ENCODE data around the gene ADA. TPM values are rescaled to one million over a fixed set of nuclear protein-coding genes. Genes with fewer than 3 reads are reported as not detected.

ADA gene
- total and polyA plus RNA-seq, 2 of the 4 experiments (the other 2 are of a cell fraction) = 8.1 to 11.0 TPM

- Histone ChIP-seq H3K9ac (ENCODE audit: low read depth, low read length) (no peak overlapping the region), H3K27ac (ENCODE audit: insufficient read depth, low read length) (peak overlapping the region; percentile 76; the same call in 1 of the 2 replicates), H3K23ac (ENCODE audit: low read depth, low read length) (no peak overlapping the region), H4K8ac (ENCODE audit: low read depth in 2 of 2, low read length in 2 of 2) (peak overlapping the region in 1 of 2 experiments; percentile 17; a peak in 1 of 4 replicates), H2BK15ac (ENCODE audit: low read depth, low read length) (no peak overlapping the region; the same call in 2 of the 3 replicates), H2BK120ac (ENCODE audit: low read depth, low read length) (peak overlapping the region; percentile 55), H2BK5ac (ENCODE audit: low read depth, low read length, poor library complexity, severe bottlenecking) (peak overlapping the region; percentile 43), H4K20me1 (ENCODE audit: insufficient read depth, low read length) (peaks cover 3% of the 10 kb centered on the region; the same call in 1 of the 2 replicates), H3K18ac (ENCODE audit: low read depth, low read length) (no peak overlapping the region; the same call in 1 of the 2 replicates), H3K79me1 (ENCODE audit: low read depth in 1 of 2, low read length in 2 of 2) (peaks cover 23 to 64% of the 10 kb centered on the region in 2 experiments), H3K9me3 (ENCODE audit: control insufficient read depth, insufficient read depth, low read length) (no peaks in the 10 kb centered on the region), H3K9me1 (ENCODE audit: insufficient read depth, low read length) (peaks cover 27% of the 10 kb centered on the region), H3K4me3 (ENCODE audit: insufficient read depth, low read depth, low read length) (no peak overlapping the region), H2BK20ac (ENCODE audit: low read depth, low read length) (peak overlapping the region; percentile 54), H2AFZ (replicated peaks; ENCODE audit: low read length, poor library complexity) (no peak overlapping the region), H3K14ac (replicated peaks; ENCODE audit: low read depth, low read length) (no peak overlapping the region; the same call in 1 of the 2 replicates), H3K4me2 (ENCODE audit: low read depth, low read length) (no peak overlapping the region), H3K36me3 (ENCODE audit: control insufficient read depth, insufficient read depth, low read length) (no peaks in the 10 kb centered on the region), H2AK5ac (ENCODE audit: low read depth, low read length) (0 out of 2 replicates have a peak overlapping the region, but pooled peaks have one; percentile 6), H3K4ac (ENCODE audit: low read depth, low read length) (peak overlapping the region; percentile 49), H3K56ac (ENCODE audit: extremely low read depth, insufficient read depth, low read length) (no peak overlapping the region), H4K91ac (ENCODE audit: insufficient read depth, low read depth, low read length) (no peak overlapping the region), H4K5ac (ENCODE audit: low read depth, low read length) (no peak overlapping the region; the same call in 1 of the 2 replicates), H3K27me3 (ENCODE audit: control insufficient read depth, insufficient read depth, low read length) (no peaks in the 10 kb centered on the region), H3K4me1 (ENCODE audit: control insufficient read depth, insufficient read depth, low read length) (peaks cover 38% of the 10 kb centered on the region), H2AK9ac (replicated peaks; ENCODE audit: low read depth, low read length, poor library complexity) (peak overlapping the region; percentile 21)
- ChIA-PET CTCF (no interaction called here), POLR2A (ENCODE audit: unreplicated experiment) (no interaction called here)
- WGBS, 2 experiments (ENCODE audit: extremely low coverage in 2 of 2, insufficient read length in 1 of 2) = 80% methylated on average over 7 of the region's 11 CpGs; no CpG with 5 or more reads in 1 of the 2 experiments
- intact Hi-C loops (cut with micrococcal nuclease) = no loop called here
- in situ Hi-C loops (cut with MboI; ENCODE audit: low sequenced_read_pairs) = loop anchor here (10.0 kb wide), 2 partner anchors 66 to 386 kb away; partner anchors contain the start of gene OSER1
- no TSS peak for BruUV-seq (replicated peaks)
- no peak for TF ChIP-seq POLR2A (IDR thresholded peaks at IDR 0.05; ENCODE audit: low read depth, low read length)
- no peak for TF ChIP-seq CHD1 (IDR thresholded peaks at IDR 0.05; ENCODE audit: low read depth, low read length)
- no peak for TF ChIP-seq NFE2L2 (IDR thresholded peaks at IDR 0.05; ENCODE audit: low read depth, low read length)
- no peak for TF ChIP-seq FOS (IDR thresholded peaks at IDR 0.05; ENCODE audit: low read depth, low read length)
- TF ChIP-seq CEBPB (IDR thresholded peaks at IDR 0.05; ENCODE audit: low read depth, low read length) = no peak
- no peak for TF ChIP-seq MAZ (IDR thresholded peaks at IDR 0.05; ENCODE audit: borderline replicate concordance, low read depth, low read length)
- no peak for TF ChIP-seq MAFK (IDR thresholded peaks at IDR 0.05; ENCODE audit: low read depth, low read length)
- TF ChIP-seq RFX5 (IDR thresholded peaks at IDR 0.05; ENCODE audit: low read depth, low read length) = no peak
- no peak for TF ChIP-seq ELK1 (IDR thresholded peaks at IDR 0.05; ENCODE audit: borderline replicate concordance, low read depth, low read length)
- TF ChIP-seq RCOR1 (IDR thresholded peaks at IDR 0.05; ENCODE audit: insufficient replicate concordance, low read length) = no peak
- no peak for TF ChIP-seq SMC3 (IDR thresholded peaks at IDR 0.05; ENCODE audit: low read depth, low read length)
- no peak for TF ChIP-seq CTCF (conservative IDR thresholded peaks at IDR 0.05; ENCODE audit: low read depth, low read length)
- no peak for TF ChIP-seq RAD21 (IDR thresholded peaks at IDR 0.05; ENCODE audit: low read length)
- TF ChIP-seq BHLHE40 (IDR thresholded peaks at IDR 0.05; ENCODE audit: low read depth, low read length) = no peak
- no peak for TF ChIP-seq USF2 (IDR thresholded peaks at IDR 0.05; ENCODE audit: low read depth, low read length)
- no peak for TF ChIP-seq MXI1 (IDR thresholded peaks at IDR 0.05; ENCODE audit: borderline replicate concordance, low read depth, low read length)
- no peak for ATAC-seq (ENCODE audit: low read depth)
- DNase-seq = peak; percentile 47
- dilution Hi-C loops (cut with HindIII; ENCODE audit: low sequenced_read_pairs, unreplicated experiment) = no loop called here
Observed at GRCh38 chr20:44600758-44601201, 50.7 kb downstream of the ADA start.
